H9 (cell line): Measurements from ENCODE around the gene TTC3. TPM values are rescaled to one million over a fixed set of nuclear protein-coding genes. Genes with fewer than 3 reads are reported as not detected.

ENCODE experiments used
- DNase-seq: peaks from one replicate; pipeline ENCODE4 v3.0.0-alpha.2; 2017
- H2AFZ ChIP-seq: one replicate; pipeline ENCODE4 v1.6.1; 2013; ENCODE audit warnings: mild to moderate bottlenecking, low read length, control low read depth, moderate library complexity
- H2AK5ac ChIP-seq: 2 replicates; pipeline ENCODE4 v1.6.1; 2013; ENCODE audit warnings: low read length, control low read depth, mixed read lengths; ENCODE audit not compliant: insufficient read length
- H2BK120ac ChIP-seq: one replicate; pipeline ENCODE4 v1.6.1; 2013; ENCODE audit warnings: low read depth, mild to moderate bottlenecking, low read length, control low read depth, inconsistent platforms; ENCODE audit not compliant: poor library complexity, severe bottlenecking
- H2BK12ac ChIP-seq: 2 replicates; pipeline ENCODE4 v1.6.1; 2013; ENCODE audit warnings: low read length, control low read depth, mixed read lengths, low read depth; ENCODE audit not compliant: insufficient read length
- H2BK15ac ChIP-seq: 2 replicates; pipeline ENCODE4 v1.6.1; 2013; ENCODE audit warnings: low read depth, low read length, control low read depth
- H2BK20ac ChIP-seq: one replicate; pipeline ENCODE4 v1.6.1; 2013; ENCODE audit warnings: low read depth, mild to moderate bottlenecking, low read length, control low read depth, inconsistent platforms; ENCODE audit not compliant: poor library complexity, severe bottlenecking
- H2BK5ac ChIP-seq: 2 replicates; pipeline ENCODE4 v1.6.1; 2013; ENCODE audit warnings: low read length, control low read depth, mixed read lengths; ENCODE audit not compliant: insufficient read length
- H3K14ac ChIP-seq: 2 replicates; pipeline ENCODE4 v1.6.1; 2013; ENCODE audit warnings: low read length, control low read depth; ENCODE audit not compliant: insufficient read depth
- H3K18ac ChIP-seq: 2 replicates; pipeline ENCODE4 v1.6.1; 2013; ENCODE audit warnings: low read depth, mild to moderate bottlenecking, mixed read lengths, low read length, control low read depth; ENCODE audit not compliant: insufficient read length
- H3K23ac ChIP-seq: 2 replicates; pipeline ENCODE4 v1.6.1; 2013; ENCODE audit warnings: low read length, control low read depth, mixed read lengths, low read depth; ENCODE audit not compliant: insufficient read length
- H3K23me2 ChIP-seq: 2 replicates; pipeline ENCODE4 v1.6.1; 2013; ENCODE audit warnings: low read depth, mild to moderate bottlenecking, mixed read lengths, low read length, control low read depth; ENCODE audit not compliant: insufficient read length, poor library complexity, severe bottlenecking
- H3K27ac ChIP-seq: 2 replicates; pipeline ENCODE4 v1.5.1; 2013; ENCODE audit warnings: low read length, control low read depth, mixed read lengths, low read depth; ENCODE audit not compliant: insufficient read length
- H3K27me3 ChIP-seq: 2 replicates; pipeline ENCODE4 v1.6.1; 2013; ENCODE audit warnings: low read length, control low read depth, inconsistent platforms; ENCODE audit not compliant: insufficient read depth
- H3K4ac ChIP-seq: 2 replicates; pipeline ENCODE4 v1.6.1; 2013; ENCODE audit warnings: low read depth, mild to moderate bottlenecking, control low read depth, inconsistent platforms, low read length, moderate library complexity
- H3K4me1 ChIP-seq: 2 replicates; pipeline ENCODE4 v1.6.1; 2013; ENCODE audit warnings: low read length, control low read depth, inconsistent platforms; ENCODE audit not compliant: insufficient read depth
- H3K4me2 ChIP-seq: 2 replicates; pipeline ENCODE4 v1.6.1; 2013; ENCODE audit warnings: low read length, control low read depth, mixed read lengths; ENCODE audit not compliant: insufficient read length, insufficient read depth
- H3K56ac ChIP-seq: 2 replicates; pipeline ENCODE4 v1.6.1; 2013; ENCODE audit warnings: low read depth, mild to moderate bottlenecking, mixed read lengths, low read length, control low read depth; ENCODE audit not compliant: insufficient read length
- H3K79me1 ChIP-seq: 2 replicates; pipeline ENCODE4 v1.6.1; 2013; ENCODE audit warnings: low read depth, mild to moderate bottlenecking, moderate library complexity, low read length, control low read depth, inconsistent platforms; ENCODE audit not compliant: insufficient read depth, poor library complexity, severe bottlenecking
- H3K79me2 ChIP-seq: 2 replicates; pipeline ENCODE4 v1.6.1; 2013; ENCODE audit warnings: low read length, control low read depth, inconsistent platforms; ENCODE audit not compliant: insufficient read depth
- H3K9ac ChIP-seq: 2 replicates; pipeline ENCODE4 v1.6.1; 2013; ENCODE audit warnings: low read length, control low read depth, mixed read lengths; ENCODE audit not compliant: insufficient read length; ENCODE audit errors: extremely low read depth
- H3K9me3 ChIP-seq: one replicate; pipeline ENCODE4 v1.6.1; 2013; ENCODE audit warnings: low read depth, low read length, inconsistent platforms; ENCODE audit not compliant: control insufficient read depth
- H3T11ph ChIP-seq: one replicate; pipeline ENCODE4 v1.6.1; 2013; ENCODE audit warnings: mild to moderate bottlenecking, low read length, control low read depth, inconsistent platforms
- H4K20me1 ChIP-seq: one replicate; pipeline ENCODE4 v1.6.1; 2013; ENCODE audit not compliant: control insufficient read depth, insufficient read length, insufficient read depth
- H4K5ac ChIP-seq: 2 replicates; pipeline ENCODE4 v1.6.1; 2013; ENCODE audit warnings: low read depth, mild to moderate bottlenecking, mixed read lengths, low read length, control low read depth; ENCODE audit not compliant: insufficient read length
- H4K8ac ChIP-seq: replicated peaks from 2 replicates; pipeline ENCODE4 v1.6.1; 2013; ENCODE audit warnings: low read length, control low read depth, mixed read lengths, low read depth; ENCODE audit not compliant: insufficient read length
- H4K91ac ChIP-seq: 2 replicates; pipeline ENCODE4 v1.6.1; 2013; ENCODE audit warnings: low read depth, mild to moderate bottlenecking, moderate library complexity, mixed read lengths, low read length, control low read depth; ENCODE audit not compliant: insufficient read length
- H3K27ac Mint-ChIP-seq, 3 experiments: 2 replicates in 2 of 3; 3 replicates in 1 of 3; pipeline ENCODE4 v1.8.0; 2020 to 2021; ENCODE audit warnings: mixed read lengths in 3 of 3, mild to moderate bottlenecking in 1 of 3, moderate library complexity in 1 of 3
- H3K27me3 Mint-ChIP-seq: 2 replicates; pipeline ENCODE4 v1.8.0; 2021; ENCODE audit warnings: low read depth, mild to moderate bottlenecking, moderate library complexity, mixed read lengths
- H3K36me3 Mint-ChIP-seq, 3 experiments: 2 replicates in 2 of 3; 3 replicates in 1 of 3; pipeline ENCODE4 v1.8.0; 2020 to 2021; ENCODE audit warnings: low read depth in 3 of 3, mixed read lengths in 3 of 3; ENCODE audit not compliant: insufficient read depth in 1 of 3
- H3K4me1 Mint-ChIP-seq, 2 experiments: 2 replicates each; pipeline ENCODE4 v1.8.0; 2020; ENCODE audit warnings: mixed read lengths in 2 of 2
- H3K4me3 Mint-ChIP-seq, 2 experiments: 2 replicates in 1 of 2; 3 replicates in 1 of 2; pipeline ENCODE4 v1.8.0; 2020 to 2021; ENCODE audit warnings: mild to moderate bottlenecking in 2 of 2, mixed read lengths in 2 of 2, moderate library complexity in 1 of 2
- H3K9me3 Mint-ChIP-seq, 2 experiments: 2 replicates in 1 of 2; 3 replicates in 1 of 2; pipeline ENCODE4 v1.8.0; 2020; ENCODE audit warnings: mild to moderate bottlenecking in 2 of 2, mixed read lengths in 2 of 2, moderate library complexity in 1 of 2
- WGBS: extraction: QIAGEN DNeasy Blood & Tissue Kit; methylation state at CpG from one replicate; pipeline ENCODE4 v1.1.7; 2013; ENCODE audit warnings: missing lambda C conversion rate, low lambda C conversion rate, mixed read lengths; ENCODE audit not compliant: insufficient read length; ENCODE audit errors: extremely low coverage; 5-methylcytosine and 5-hydroxymethylcytosine counted together
- total RNA-seq: library from RNA; stranded (reverse); gene quantifications from 2 replicates; pipeline ENCODE4 v1.2.1, GENCODE V29; 2021
- TF ChIP-seq, protein P1 (sequence below): fragments of 200-600 bp; sonication (generic); conservative IDR thresholded peaks from 3 replicates; pipeline ENCODE4 v1.8.0; 2021; ENCODE audit warnings: antibody characterized with exemption, mild to moderate bottlenecking

TTC3 gene
- total RNA-seq, 1 experiment from 2014 or later, result 46.5 TPM

DNA sequence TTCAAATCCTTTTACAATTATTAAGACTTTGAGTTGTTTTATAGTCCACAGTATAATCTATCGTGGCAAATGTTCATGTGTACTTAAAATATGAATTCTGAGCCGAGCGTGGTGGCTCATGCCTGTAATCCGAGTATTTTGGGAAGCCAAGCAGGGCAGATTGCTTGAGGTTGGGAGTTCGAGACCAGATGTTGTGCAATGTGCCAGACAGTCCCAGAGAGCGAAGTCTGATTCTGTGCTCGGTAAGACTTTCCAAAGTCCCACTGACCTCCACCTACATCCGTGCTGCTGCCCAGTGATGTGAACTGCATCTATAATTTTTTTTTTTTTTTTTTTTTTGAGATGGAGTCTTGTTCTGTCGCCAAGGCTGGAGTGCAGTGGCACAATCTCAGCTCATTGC, 141.9 kb downstream of the TTC3 start:
- Histone ChIP-seq H2BK20ac (no peak overlapping the region), H3K14ac (no peak overlapping the region), H4K5ac (no peak overlapping the region), H2BK15ac (no peak overlapping the region), H3K18ac (no peak overlapping the region), H3K4me2 (no peak overlapping the region), H2BK5ac (no peak overlapping the region), H4K20me1 (no peaks in the 10 kb centered on the region), H2AFZ (no peak overlapping the region), H2BK120ac (no peak overlapping the region), H3T11ph (no peak overlapping the region), H4K8ac (no peak overlapping the region), H3K79me2 (no peaks in the 10 kb centered on the region), H3K23ac (no peak overlapping the region), H3K27me3 (no peaks in the 10 kb centered on the region), H4K91ac (no peak overlapping the region), H3K9ac (no peak overlapping the region), H2BK12ac (no peak overlapping the region), H3K79me1 (no peaks in the 10 kb centered on the region), H2AK5ac (no peak overlapping the region), H3K27ac (no peak overlapping the region), H3K56ac (no peak overlapping the region), H3K23me2 (no peaks in the 10 kb centered on the region), H3K4me1 (no peaks in the 10 kb centered on the region), H3K4ac (no peak overlapping the region), H3K9me3 (peaks cover 3% of the 10 kb centered on the region)
- H3K36me3 Mint-ChIP-seq, result peaks cover 3 to 16% (median 3%) of the 10 kb centered on the region in 3 experiments
- H3K27ac Mint-ChIP-seq, result no peak overlapping the region
- H3K9me3 Mint-ChIP-seq, result peaks cover 12 to 19% of the 10 kb centered on the region in 2 experiments
- TF ChIP-seq, protein P1, sequence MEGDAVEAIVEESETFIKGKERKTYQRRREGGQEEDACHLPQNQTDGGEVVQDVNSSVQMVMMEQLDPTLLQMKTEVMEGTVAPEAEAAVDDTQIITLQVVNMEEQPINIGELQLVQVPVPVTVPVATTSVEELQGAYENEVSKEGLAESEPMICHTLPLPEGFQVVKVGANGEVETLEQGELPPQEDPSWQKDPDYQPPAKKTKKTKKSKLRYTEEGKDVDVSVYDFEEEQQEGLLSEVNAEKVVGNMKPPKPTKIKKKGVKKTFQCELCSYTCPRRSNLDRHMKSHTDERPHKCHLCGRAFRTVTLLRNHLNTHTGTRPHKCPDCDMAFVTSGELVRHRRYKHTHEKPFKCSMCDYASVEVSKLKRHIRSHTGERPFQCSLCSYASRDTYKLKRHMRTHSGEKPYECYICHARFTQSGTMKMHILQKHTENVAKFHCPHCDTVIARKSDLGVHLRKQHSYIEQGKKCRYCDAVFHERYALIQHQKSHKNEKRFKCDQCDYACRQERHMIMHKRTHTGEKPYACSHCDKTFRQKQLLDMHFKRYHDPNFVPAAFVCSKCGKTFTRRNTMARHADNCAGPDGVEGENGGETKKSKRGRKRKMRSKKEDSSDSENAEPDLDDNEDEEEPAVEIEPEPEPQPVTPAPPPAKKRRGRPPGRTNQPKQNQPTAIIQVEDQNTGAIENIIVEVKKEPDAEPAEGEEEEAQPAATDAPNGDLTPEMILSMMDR, result no peak
- no peaks in the 10 kb centered on the region for H3K4me1 Mint-ChIP-seq
- no peak for DNase-seq
- no peak overlapping the region for H3K4me3 Mint-ChIP-seq
- no CpG with 5 or more reads among the region's 9 CpGs for WGBS
- no peaks in the 10 kb centered on the region for H3K27me3 Mint-ChIP-seq
